ENCODE results near the gene MTCH1.
A peak's percentile ranks its signal among the peaks of the same experiment; 100 is the strongest.

Gene MTCH1

DNA sequence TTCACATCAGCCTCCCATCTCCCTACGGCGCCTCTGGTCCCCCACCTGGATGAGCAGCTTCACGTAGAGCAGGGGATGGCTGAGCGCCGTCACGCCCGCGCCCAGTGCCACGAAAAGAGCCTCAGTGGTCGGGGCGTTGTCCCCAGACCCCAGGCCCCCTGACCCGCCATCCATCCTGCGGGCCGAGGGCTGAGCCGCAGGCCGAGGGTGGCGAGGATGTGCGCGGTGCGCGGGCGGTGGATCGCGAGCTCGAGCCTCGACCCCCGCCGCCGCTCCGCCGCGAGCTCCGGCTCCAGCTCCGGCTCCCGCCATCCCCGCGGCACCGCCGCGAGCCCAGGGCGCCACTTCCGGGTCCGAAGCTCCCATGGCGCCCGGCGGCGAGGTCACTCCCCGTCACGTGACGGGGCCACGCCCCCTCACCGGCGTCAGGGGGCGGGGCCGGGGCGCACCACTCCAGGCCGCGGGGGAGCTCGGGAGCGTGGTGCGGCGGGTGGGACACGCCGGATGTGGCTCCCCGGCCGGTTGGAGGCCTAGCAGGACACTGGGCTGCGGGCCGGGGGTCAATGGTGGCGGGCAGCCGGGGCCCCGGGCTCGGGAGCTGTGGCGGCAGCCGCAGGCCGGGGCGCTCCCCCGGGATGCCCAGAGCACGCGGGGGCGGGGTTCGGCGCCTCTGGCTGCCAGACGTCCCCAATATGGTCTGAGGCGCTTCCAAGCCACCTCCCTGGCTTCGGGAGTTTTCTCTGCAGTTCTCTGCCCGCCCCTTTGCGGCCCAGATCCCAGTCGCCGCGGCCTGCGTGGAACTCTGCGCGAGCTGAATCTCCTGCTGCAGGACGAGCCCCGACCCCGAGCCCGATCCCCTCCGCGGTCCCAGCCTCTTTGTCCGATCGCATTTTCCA, at the start of gene MTCH1:
MTCH1 (minus strand) TSS at position 389 of the 896 bp plus-strand sequence; CDS start at position 366, 23 bp downstream.
- DNase-seq: peak; percentile 84
- in situ Hi-C loops (cut with HindIII; ENCODE audit: low pct_ligation_motif_present, low pct_unique_long_range_greater_than_20kb, low sequenced_read_pairs): no loop called here

- in situ Hi-C loops (cut with HindIII; ENCODE audit: low pct_ligation_motif_present, low pct_unique_long_range_greater_than_20kb, low sequenced_read_pairs): no loop called here
Observed at GRCh38 chr6:37033819-37034795, 48.1 kb upstream of the MTCH1 start.

GRCh38 chr6:37033255-37033654, 47.3 kb upstream of the MTCH1 start:
- in situ Hi-C loops (cut with HindIII; ENCODE audit: low pct_ligation_motif_present, low pct_unique_long_range_greater_than_20kb, low sequenced_read_pairs): no loop called here
- no peak for DNase-seq

More at GRCh38 chr6:37033819-37034795, 48.1 kb upstream of the MTCH1 start:
- no peak for DNase-seq

DNA sequence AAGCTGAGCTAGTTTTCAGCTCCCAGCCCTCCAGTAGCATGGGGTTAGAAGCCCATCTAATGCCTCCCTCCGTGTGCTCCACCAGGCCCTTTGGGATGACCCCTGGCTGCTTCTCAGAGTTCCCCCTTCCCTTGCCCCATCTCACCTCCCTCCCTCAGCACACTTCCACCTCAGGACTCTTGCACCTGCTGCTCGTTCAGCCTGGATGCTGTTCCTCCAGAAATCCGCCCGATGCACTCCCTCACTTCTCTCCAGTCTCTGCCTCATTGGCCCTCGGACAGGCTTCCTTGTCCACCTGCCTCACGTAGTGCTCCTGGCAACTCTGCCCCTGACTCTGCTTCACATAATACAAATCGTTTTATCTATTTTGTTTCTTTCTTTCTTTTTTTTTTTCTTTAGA, 46.2 kb upstream of the MTCH1 start:
- in situ Hi-C loops (cut with HindIII; ENCODE audit: low pct_ligation_motif_present, low pct_unique_long_range_greater_than_20kb, low sequenced_read_pairs): no loop called here
- no peak for DNase-seq

DNA sequence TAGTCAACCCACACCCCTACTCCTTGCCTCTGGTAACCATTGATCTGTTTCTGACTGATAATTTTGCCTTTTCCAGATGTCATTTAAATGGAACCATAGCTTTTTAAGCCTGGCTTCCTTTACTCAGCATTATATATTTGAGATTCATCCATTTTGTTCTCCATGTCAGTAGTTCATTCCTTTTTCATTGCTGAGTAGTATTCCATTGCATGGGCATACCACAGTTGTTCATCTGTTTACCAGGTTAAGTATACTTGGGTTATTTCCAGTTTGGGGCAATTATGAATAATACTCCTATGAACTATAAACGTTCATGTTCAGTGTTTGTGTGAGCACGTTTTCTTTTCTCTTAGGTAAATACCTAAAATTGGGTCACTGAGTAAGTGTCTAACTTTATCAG, 44.6 kb upstream of the MTCH1 start:
- DNase-seq: no peak
- in situ Hi-C loops (cut with HindIII; ENCODE audit: low pct_ligation_motif_present, low pct_unique_long_range_greater_than_20kb, low sequenced_read_pairs): no loop called here

DNA sequence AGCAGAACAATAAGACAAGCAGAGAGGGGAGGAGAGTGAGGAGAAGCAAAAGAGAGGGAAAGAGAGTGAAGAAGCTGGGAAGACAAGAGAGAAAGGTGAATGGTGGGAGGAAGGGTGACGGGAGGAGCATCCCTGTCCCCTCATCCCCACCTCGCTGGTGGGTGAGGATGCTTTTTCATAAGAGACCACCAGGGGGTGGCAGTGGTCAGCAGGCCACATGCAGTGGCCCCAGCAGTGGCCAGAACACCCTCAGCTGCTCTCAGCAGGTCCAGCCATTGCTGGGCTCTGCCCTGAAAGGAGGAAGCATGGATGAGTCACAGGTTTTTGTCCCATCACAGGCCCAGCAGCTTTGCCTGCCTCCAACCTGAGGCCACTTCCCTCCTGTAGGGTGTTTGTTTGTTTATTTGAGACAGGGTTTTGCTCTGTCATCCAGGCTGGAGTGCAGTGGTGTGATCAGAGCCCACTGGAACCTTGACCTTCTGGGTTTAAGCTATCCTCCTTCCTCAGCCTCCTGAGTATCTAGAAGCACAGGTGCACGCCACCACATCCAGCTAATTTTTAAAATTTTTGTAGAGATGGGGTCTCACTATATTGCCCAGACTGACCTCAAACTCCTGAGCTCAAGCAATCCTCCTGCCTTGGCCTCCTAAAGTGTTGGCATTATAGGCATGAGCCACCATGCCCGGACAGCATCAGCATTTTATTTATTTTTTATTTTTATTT, 43.4 kb upstream of the MTCH1 start:
- DNase-seq: peak; percentile 77
- in situ Hi-C loops (cut with HindIII; ENCODE audit: low pct_ligation_motif_present, low pct_unique_long_range_greater_than_20kb, low sequenced_read_pairs): no loop called here

- in situ Hi-C loops (cut with HindIII; ENCODE audit: low pct_ligation_motif_present, low pct_unique_long_range_greater_than_20kb, low sequenced_read_pairs): no loop called here
- no peak for DNase-seq
Observed at GRCh38 chr6:37027811-37028469, 41.9 kb upstream of the MTCH1 start.

DNA sequence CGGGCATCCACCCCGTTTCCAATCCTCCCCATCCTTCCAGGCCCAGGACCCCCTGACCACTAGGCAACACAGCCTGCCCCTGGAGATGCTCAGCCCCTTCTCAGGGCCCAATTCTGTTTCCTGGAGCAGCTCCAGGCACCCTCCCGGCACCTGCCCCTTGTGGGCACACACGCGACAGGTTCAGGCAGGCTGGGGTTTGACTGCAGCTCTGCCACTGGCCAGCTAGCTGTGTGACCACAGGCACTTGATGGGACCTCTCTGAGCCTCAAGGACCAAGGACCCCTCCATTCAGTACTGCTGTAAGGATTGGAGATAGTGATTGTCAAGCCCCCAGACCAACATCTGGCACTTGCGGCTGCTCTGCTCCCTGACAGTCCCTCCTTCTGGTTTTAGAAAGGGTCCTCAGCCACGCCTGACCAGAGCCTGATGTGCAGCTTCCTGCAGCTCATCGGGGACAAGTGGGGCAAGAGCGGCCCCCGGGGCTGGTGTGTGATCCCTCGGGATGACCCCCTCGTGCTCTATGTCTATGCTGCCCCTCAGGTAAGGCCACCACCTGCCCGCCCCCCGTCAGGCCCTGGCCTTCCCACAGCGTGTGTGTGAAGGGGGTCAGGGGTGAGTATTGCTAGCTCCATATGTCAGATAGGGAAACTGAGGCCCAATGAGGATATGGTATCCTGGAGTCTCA, 41.2 kb upstream of the MTCH1 start:
- in situ Hi-C loops (cut with HindIII; ENCODE audit: low pct_ligation_motif_present, low pct_unique_long_range_greater_than_20kb, low sequenced_read_pairs): no loop called here

DNA sequence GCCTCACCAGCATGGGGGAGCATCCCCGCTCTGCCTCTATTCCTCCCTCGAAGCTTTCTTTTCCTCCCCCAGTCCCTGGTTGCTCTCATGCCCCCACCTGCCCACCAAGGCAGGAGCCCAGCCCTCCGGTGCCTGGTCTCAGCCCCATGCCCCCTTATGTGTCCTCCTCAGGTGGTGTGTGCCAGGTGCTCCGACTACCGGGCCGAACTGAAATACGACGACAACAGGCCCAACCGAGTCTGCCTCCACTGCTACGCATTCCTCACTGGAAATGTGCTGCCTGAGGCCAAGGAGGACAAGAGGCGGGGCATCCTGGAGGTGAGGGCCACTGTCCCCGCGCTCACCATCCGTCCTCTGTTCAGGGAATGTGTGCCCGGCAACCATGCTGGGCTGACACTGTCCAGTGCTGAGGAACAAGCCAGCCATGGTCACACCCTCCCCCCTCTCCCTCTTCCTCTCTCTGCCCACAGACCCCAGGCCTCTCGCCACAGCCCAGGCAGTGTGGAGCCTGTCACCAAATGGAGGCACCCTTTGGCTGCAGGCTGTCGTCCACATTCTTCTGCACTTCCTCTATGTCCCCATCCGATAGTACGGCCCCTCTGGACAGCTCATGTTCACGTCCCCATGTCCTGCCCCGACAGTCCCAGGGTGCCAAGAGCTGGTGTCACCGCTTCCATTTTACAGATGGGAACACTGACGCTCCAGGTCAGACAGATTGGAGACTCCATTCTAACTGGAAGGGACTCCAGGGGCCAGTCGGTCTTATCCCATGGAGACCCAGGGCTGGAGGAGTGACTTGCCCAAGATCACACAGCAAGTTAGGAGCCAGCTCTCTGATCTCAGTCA, 39.8 kb upstream of the MTCH1 start:
- no peak for DNase-seq
- in situ Hi-C loops (cut with HindIII; ENCODE audit: low pct_ligation_motif_present, low pct_unique_long_range_greater_than_20kb, low sequenced_read_pairs): no loop called here

More for the DNA sequence above, 41.2 kb upstream of the MTCH1 start:
- no peak for DNase-seq

- in situ Hi-C loops (cut with HindIII; ENCODE audit: low pct_ligation_motif_present, low pct_unique_long_range_greater_than_20kb, low sequenced_read_pairs): no loop called here
- peak; percentile 70 for DNase-seq
Observed at GRCh38 chr6:37024656-37025337, 38.8 kb upstream of the MTCH1 start.

DNA sequence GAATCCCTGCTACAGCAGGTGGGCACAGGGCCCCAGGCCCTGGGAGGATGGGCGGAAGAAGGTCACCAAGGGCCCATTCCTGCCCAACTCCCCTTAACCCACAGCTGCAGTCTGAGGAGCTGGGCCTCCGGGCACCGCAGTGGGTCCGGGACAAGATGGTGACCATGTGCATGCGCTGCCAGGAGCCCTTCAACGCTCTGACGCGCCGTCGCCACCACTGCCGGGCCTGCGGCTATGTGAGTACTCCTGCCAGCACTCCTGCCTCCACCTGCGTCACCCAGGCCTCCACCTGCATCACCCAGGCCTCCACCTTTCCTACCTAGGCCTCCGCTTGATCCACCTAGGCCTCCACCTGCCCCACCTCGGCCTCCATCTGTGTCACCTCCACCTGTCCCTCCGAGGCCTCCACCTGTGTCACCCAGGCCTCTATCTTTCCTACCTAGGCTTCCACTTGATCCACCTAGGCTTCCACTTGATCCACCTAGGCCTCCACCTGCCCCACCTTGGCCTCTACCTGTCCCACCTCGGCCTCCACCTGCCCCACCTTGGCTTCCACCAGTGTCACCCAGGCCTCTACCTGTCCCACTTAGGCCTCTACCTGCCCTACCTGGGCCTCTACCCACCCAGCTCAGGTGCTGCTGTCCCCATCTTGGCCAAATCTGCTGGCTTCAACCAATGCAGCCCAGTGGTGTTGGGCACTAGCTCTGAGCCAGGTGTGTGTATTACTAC, 36.3 kb upstream of the MTCH1 start:
- in situ Hi-C loops (cut with HindIII; ENCODE audit: low pct_ligation_motif_present, low pct_unique_long_range_greater_than_20kb, low sequenced_read_pairs): no loop called here

DNA sequence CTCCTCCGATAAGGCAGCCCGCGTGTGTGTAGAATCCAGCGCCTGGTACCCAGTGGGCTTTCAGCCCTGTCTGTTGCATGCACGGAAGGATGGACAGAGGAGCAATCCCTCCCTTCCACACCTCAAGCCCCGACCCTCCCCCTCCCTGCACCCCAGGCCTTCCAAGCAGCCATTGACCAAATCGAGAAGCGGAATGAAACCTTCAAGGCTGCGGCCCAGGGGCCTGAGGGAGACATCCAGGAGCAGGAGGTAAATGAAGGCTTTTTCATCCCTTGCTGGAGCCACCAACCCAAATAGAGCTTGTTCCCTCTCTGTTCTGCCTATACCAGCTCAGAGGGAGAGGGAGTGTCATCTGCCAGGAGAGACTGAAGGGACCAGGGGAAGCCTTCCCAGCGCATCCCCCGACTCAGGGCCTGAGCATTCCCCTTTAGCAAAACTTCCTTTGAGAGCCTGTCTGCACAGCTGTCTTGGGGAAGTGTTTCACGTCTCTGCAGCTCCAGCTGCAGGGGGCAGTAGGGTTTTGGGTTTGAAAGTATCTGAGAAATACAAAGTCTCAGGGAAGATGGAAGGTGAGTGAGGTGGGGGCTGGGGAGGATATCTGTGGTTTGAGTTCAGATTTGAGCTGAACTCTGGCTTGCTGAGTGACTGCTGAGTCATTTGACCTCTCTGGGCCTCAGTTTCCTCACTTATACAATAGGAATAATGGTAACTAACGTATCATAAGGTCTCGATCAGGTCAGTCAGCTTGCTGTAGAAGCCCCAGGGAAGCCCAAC, 35.5 kb upstream of the MTCH1 start:
- in situ Hi-C loops (cut with HindIII; ENCODE audit: low pct_ligation_motif_present, low pct_unique_long_range_greater_than_20kb, low sequenced_read_pairs): no loop called here
- DNase-seq: peak; percentile 34

More for the DNA sequence above, 36.3 kb upstream of the MTCH1 start:
- DNase-seq: no peak

DNA sequence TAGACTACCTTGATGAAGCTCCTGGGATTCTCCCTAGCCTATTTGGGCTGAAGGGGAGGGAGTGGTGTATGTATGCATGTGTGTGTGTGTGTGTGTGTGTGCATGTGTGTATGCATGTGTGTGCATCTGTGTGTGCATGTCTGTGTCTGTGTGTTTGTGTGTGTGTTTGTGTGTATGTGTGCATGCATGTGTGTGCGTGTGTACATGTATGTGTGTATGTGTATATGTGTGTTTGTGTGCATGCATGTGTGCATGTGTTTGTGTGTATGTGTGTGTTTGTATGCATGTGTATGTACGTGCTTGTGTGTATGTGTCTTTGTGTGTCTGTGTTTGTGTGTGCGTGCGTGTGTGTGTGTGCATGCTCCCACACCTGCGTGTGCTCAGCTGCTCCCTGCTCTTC, 34.8 kb upstream of the MTCH1 start:
- DNase-seq: no peak
- in situ Hi-C loops (cut with HindIII; ENCODE audit: low pct_ligation_motif_present, low pct_unique_long_range_greater_than_20kb, low sequenced_read_pairs): no loop called here

DNA sequence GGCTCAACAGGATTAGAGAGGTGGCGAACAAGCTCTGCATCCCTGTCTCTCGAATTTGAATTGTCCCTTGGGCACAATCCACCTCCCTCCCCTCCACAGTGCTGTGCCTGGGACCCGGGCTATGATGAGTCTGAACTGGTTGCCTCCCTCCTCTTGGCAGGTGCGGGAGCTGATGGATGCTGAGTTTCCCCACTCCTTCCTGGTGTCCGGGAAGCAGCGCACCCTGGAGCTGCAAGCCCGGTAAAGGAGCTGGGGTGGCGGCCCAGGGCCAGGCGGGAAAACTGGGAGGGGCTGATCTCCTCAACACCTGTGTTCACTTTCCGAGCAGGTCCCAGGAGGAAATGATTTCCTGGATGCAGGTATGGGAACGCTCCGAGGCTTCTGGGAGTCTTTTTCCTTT, 34.4 kb upstream of the MTCH1 start:
- in situ Hi-C loops (cut with HindIII; ENCODE audit: low pct_ligation_motif_present, low pct_unique_long_range_greater_than_20kb, low sequenced_read_pairs): no loop called here
- no peak for DNase-seq

DNA sequence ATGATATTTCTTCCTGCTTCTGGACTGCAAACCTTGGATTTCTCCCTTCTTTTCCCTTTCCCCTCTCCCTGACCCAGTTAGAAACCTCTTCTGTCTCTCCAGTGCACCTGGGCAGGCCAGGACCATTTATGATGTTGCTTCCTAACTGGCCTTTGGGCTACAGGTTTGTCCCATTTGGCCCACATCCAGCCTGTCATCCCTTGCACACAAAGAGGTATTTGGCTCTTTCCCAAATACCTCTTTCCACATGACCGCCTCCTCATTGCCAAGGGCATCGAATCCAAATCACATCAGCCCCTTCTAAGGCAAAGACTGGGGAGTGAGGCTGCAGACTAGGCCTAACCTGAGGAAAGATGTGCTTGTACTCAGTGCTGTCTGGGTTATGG, 33.1 kb upstream of the MTCH1 start:
- DNase-seq: peak; percentile 22
- in situ Hi-C loops (cut with HindIII; ENCODE audit: low pct_ligation_motif_present, low pct_unique_long_range_greater_than_20kb, low sequenced_read_pairs): no loop called here
